B cell (primary cell): ENCODE results near the gene KCNJ6. TPM values are rescaled to one million over a fixed set of nuclear protein-coding genes. Genes with fewer than 3 reads are reported as not detected.

ENCODE experiments used
- ATAC-seq: fragments of 200-7000 bp; cut with Tn5 transposase; one replicate; pipeline ENCODE4 v1.10.0; 2021; ENCODE audit warnings: low read depth, mild to moderate bottlenecking, moderate number of reproducible peaks, moderate library complexity
- CTCF ChIA-PET: fragments of 350-600 bp; sonication (Branson Sonifier 250); formaldehyde crosslinking; loops from one replicate; lab custom pipeline; 2021; ENCODE audit warnings: antibody characterized with exemption, inconsistent platforms; lab: Charles Lee
- POLR2A ChIA-PET: fragments of 350-600 bp; sonication (Branson Sonifier 250); formaldehyde crosslinking; loops from one replicate; lab custom pipeline; 2021; ENCODE audit warnings: antibody characterized with exemption; lab: Charles Lee
- DNase-seq: peaks from one replicate; pipeline ENCODE4 v3.0.0; 2013
- H2AFZ ChIP-seq: 2 replicates; pipeline ENCODE4 v1.6.1; 2012; ENCODE audit warnings: mild to moderate bottlenecking, low read depth, low read length; ENCODE audit not compliant: insufficient read depth, poor library complexity, severe bottlenecking
- H3K27ac ChIP-seq, 2 donors: 1 replicate in 1 of 2; 2 replicates in 1 of 2; pipeline ENCODE4 v1.5.1; 2012 to 2013; ENCODE audit warnings: low read length in 2 of 2, mild to moderate bottlenecking in 2 of 2, moderate library complexity in 1 of 2
- H3K27me3 ChIP-seq, 4 experiments: fragments of 200-600 bp in 1 of 4; sonication (generic) in 1 of 4; replicated peaks in 1 of 4; 1 replicate in 2 of 4; 2 replicates in 2 of 4; pipeline versions ENCODE4 v1.6.1 to v1.7.0; 2013 to 2016; ENCODE audit warnings: low read length in 3 of 4, mild to moderate bottlenecking in 2 of 4, mixed read lengths in 1 of 4, moderate library complexity in 1 of 4; ENCODE audit not compliant: insufficient read depth in 4 of 4, control insufficient read depth in 3 of 4; ENCODE audit errors: control extremely low read depth in 1 of 4
- H3K36me3 ChIP-seq, 2 experiments: replicated peaks in 1 of 2; 1 replicate in 1 of 2; 2 replicates in 1 of 2; pipeline versions ENCODE4 v1.6.1 to v1.7.1; 2013; ENCODE audit warnings: low read length in 1 of 2; ENCODE audit not compliant: insufficient read depth in 2 of 2, control insufficient read depth in 1 of 2; ENCODE audit errors: control extremely low read depth in 1 of 2, extremely low read depth in 1 of 2
- H3K4me1 ChIP-seq, 2 donors: fragments of 200-600 bp in 1 of 2; sonication (generic) in 1 of 2; 1 replicate in 1 of 2; 2 replicates in 1 of 2; pipeline versions ENCODE4 v1.5.1 to v1.6.1; 2013 to 2017; ENCODE audit warnings: low read length in 2 of 2; ENCODE audit not compliant: control insufficient read depth in 2 of 2, insufficient read depth in 2 of 2
- H3K4me2 ChIP-seq: replicated peaks from 2 replicates; pipeline ENCODE3; 2012; ENCODE audit warnings: mild to moderate bottlenecking, low read depth, low read length; ENCODE audit not compliant: poor library complexity, severe bottlenecking
- H3K4me3 ChIP-seq, 5 experiments: fragments of 200-600 bp in 1 of 5; sonication (generic) in 1 of 5; 1 replicate in 3 of 5; 2 replicates in 2 of 5; pipeline versions ENCODE4 v1.5.1 to v1.7.0; 2011 to 2016; ENCODE audit warnings: low read length in 4 of 5, mild to moderate bottlenecking in 4 of 5, low read depth in 2 of 5, control low read depth in 1 of 5, moderate library complexity in 1 of 5; ENCODE audit not compliant: insufficient read depth in 1 of 5; ENCODE audit errors: control extremely low read depth in 1 of 5, extremely low read depth in 1 of 5
- H3K79me2 ChIP-seq: fragments of 200-600 bp; sonication (generic); one replicate; pipeline ENCODE4 v1.6.0; 2016; ENCODE audit warnings: low read length; ENCODE audit not compliant: control insufficient read depth, insufficient read depth
- H3K9ac ChIP-seq: fragments of 200-600 bp; sonication (generic); 2 replicates; pipeline ENCODE4 v1.6.1; 2017; ENCODE audit warnings: mild to moderate bottlenecking, low read length, moderate library complexity
- H3K9me3 ChIP-seq, 3 donors: one replicate each; pipeline versions ENCODE4 v1.6.1 to v1.7.1; 2013; ENCODE audit warnings: low read length in 2 of 3; ENCODE audit not compliant: control insufficient read depth in 2 of 3, insufficient read depth in 1 of 3; ENCODE audit errors: control extremely low read depth in 1 of 3
- H4K20me1 ChIP-seq: 2 replicates; pipeline ENCODE4 v1.6.0; 2012; ENCODE audit warnings: mild to moderate bottlenecking, low read length; ENCODE audit not compliant: insufficient read depth, control insufficient read depth, poor library complexity, severe bottlenecking
- H3K27ac Mint-ChIP-seq: one replicate; pipeline ENCODE4 v1.8.0; 2021; ENCODE audit warnings: mixed read lengths
- H3K27me3 Mint-ChIP-seq: one replicate; pipeline ENCODE4 v1.8.0; 2021; ENCODE audit warnings: mixed read lengths
- H3K4me1 Mint-ChIP-seq: one replicate; pipeline ENCODE4 v1.8.0; 2021; ENCODE audit warnings: mixed read lengths
- H3K4me3 Mint-ChIP-seq: one replicate; pipeline ENCODE4 v1.8.0; 2021; ENCODE audit warnings: mixed read lengths
- H3K9me3 Mint-ChIP-seq: one replicate; pipeline ENCODE4 v1.8.0; 2022; ENCODE audit warnings: mixed read lengths; ENCODE audit not compliant: insufficient read depth
- CTCF ChIP-seq: fragments of 200-600 bp; IDR thresholded peaks from one replicate; pipeline ENCODE4 v1.8.0; 2022; ENCODE audit warnings: antibody characterized with exemption, mild to moderate bottlenecking
- EZH2 ChIP-seq: IDR thresholded peaks from 2 replicates; pipeline ENCODE4 v1.6.1; 2012; ENCODE audit warnings: borderline replicate concordance, low read depth, mild to moderate bottlenecking, moderate library complexity, low read length; ENCODE audit not compliant: insufficient read depth, poor library complexity, severe bottlenecking
- WGBS: methylation state at CpG from one replicate; pipeline ENCODE4 v1.1.5; 2013; ENCODE audit warnings: missing lambda C conversion rate; ENCODE audit not compliant: insufficient coverage; 5-methylcytosine and 5-hydroxymethylcytosine counted together
- intact Hi-C: fragments of 100-400 bp; cut with micrococcal nuclease; formaldehyde crosslinking; loops from one replicate; pipeline ENCODE4 v1.10.0; 2022
- polyA plus RNA-seq: library from polyadenylated mRNA; depleted of rRNA; stranded (reverse); fragments of >200 nt; gene quantifications from 2 replicates; pipeline ENCODE4 v1.2.3, GENCODE V29; 2012
- total RNA-seq, 2 donors: library from RNA; stranded (reverse); fragments of 120-200 nt in 1 of 2; gene quantifications; 1 replicate in 1 of 2; 2 replicates in 1 of 2; pipeline versions ENCODE4 v1.2.3 to v1.2.4, GENCODE V29; 2013 to 2022

The KCNJ6 gene
- total and polyA plus RNA-seq, 2 donors (not counting 1 experiment from before 2014, with no cell fraction given) = not detected

DNA sequence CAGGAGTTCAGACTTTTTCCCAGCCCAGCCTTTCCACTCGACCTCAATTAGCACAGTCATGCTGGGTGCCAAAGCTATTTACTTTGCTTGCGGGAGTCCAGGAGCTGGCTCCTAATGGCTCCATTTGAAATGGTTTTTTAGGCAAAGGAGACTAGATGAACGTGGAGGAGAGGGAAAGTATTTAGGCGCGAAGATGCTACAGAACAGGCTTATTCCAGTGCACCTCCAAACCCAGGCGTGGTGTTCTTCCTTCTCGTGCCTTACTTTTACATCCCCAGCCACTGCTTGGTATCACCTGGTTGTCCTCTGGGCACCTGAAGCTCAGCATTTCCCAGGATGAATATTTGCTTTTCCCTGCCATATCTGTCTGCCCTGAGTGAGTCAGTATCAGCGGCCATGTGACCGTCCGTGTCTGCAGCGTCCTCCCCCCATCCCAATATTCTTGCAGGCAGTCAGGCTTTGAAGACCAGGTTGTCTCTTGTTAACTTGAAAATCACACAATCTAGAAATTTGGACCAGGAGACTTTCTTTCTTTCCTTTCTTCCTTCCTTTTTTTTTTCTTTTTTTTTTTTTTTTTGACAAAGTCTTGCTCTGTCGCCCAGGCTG is 351.2 kb downstream of the KCNJ6 start:
- no peak for TF ChIP-seq CTCF
- no peak for TF ChIP-seq EZH2
- peak overlapping the region; percentile 97 for H2AFZ ChIP-seq
- ChIA-PET CTCF (interaction anchor here (0.6 to 1.9 kb wide), 4 partner anchors 101 to 576 kb away, joined by 3 to 7 read pairs (median 4); partner anchors contain the start of gene VPS26C), POLR2A (interaction anchor here (0.6 kb wide), 1 partner anchor 13 kb away, joined by 3 read pairs; no protein-coding TSS in a partner anchor)
- H3K4me3 ChIP-seq = peak overlapping the region in 1 of 5 experiments; percentile 61
- intact Hi-C loops = loop anchor here (1.0 to 10.0 kb wide), 6 partner anchors 50 to 1747 kb away; partner anchors contain the start of genes BRWD1, HLCS and VPS26C
- H3K4me2 ChIP-seq = peak overlapping the region; percentile 82
- 91% methylated on average over 6 of the region's 12 CpGs for WGBS
- H3K4me3 Mint-ChIP-seq = peak overlapping the region; percentile 97
- no peak for ATAC-seq
- no peaks in the 10 kb centered on the region for H3K9me3 Mint-ChIP-seq
- DNase-seq = no peak
- H3K27me3 Mint-ChIP-seq = peaks cover 9% of the 10 kb centered on the region
- H3K36me3 ChIP-seq = no peaks in the 10 kb centered on the region
- peaks cover 10 to 19% of the 10 kb centered on the region in 2 donors for H3K4me1 ChIP-seq
- H3K79me2 ChIP-seq = peaks cover 5% of the 10 kb centered on the region
- H3K9ac ChIP-seq = peak overlapping the region; percentile 73
- H4K20me1 ChIP-seq = no peaks in the 10 kb centered on the region
- H3K4me1 Mint-ChIP-seq = peaks cover 18% of the 10 kb centered on the region
- H3K9me3 ChIP-seq = peaks cover 0 to 4% (median 0%) of the 10 kb centered on the region in 3 donors
- peak overlapping the region in 1 of 2 donors; percentile 70 for H3K27ac ChIP-seq
- H3K27me3 ChIP-seq = no peaks in the 10 kb centered on the region
- H3K27ac Mint-ChIP-seq = peak overlapping the region; percentile 83
